ENCODE results near the gene GRK5.

DNA sequence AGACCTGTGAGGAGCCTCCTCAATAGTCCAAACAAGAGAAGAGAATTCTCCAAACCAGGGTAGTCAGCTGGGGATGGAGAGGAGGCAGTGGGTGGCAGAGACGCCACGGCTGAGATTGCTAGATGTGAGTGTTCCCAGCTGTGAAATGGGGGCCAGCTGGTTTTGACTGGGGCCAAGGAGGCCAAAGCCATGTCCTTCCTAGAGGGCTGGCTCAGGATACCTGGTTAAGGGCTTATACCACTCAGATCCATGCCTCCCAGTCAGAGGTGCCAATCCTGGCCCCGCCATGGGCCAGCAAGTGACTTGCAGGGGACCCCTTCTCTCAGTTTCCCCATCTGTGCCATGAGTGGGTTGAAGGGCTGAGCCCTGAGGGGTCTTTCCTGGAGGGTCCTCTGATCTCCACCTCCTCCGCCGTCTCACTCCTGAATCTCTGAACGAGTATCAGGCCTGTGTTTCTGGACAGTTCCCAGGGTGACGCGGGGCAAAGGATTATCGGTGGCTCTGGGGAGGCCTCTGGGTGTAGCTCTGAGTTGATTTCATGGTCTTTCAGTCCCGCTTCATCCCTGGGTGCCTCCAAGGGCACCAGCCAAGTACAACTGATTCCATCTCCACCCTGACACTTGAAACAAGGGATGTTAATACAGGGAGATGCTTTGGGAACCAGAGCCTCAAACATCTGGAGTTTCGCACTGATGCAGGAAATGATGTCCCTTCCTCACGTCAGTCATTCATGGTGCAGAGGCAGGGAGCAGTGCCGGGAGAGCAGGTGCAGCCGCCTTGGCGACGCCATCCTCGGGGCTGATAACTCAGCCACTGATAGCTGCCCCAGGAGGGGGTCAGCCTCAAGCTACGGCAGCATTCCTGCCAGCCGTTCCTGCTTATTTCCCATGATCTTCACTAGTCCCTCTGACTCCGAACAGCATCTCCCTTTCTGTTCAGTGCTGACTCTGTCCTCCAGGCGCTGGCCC, 208.4 kb downstream of the GRK5 start:
- no peak for TF ChIP-seq EZH2 (IDR thresholded peaks at IDR 0.05)
- TF ChIP-seq POLR2AphosphoS5 (IDR thresholded peaks at IDR 0.05; ENCODE audit: borderline replicate concordance, low read depth, low read length): no peak
